ENCODE data around the gene GBX1.

Gene GBX1

DNA sequence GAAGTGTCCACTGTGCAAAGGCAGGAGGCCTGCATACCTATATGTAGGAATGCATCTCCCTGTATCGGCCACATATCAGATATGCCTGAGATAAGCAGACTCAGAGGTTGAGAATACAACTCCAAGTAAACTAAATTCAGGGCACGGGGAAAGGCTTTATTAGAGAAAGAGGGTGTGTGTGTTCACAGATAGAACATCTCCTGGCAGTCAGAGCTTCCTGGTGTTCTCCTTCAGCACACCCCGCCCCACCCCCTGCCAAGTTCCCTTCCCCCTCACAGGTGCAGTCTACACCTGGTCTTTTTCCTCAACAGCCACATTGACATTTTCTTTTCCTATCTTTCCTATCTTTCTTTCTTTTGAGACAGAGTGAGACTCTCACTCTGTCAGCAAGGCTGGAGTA lies 17.1 kb downstream of the GBX1 start:
- in situ Hi-C loops (cut with MboI; ENCODE audit: low pct_unique_long_range_greater_than_20kb, low sequenced_read_pairs, unreplicated experiment), result no loop called here
- TF ChIP-seq, protein P1, sequence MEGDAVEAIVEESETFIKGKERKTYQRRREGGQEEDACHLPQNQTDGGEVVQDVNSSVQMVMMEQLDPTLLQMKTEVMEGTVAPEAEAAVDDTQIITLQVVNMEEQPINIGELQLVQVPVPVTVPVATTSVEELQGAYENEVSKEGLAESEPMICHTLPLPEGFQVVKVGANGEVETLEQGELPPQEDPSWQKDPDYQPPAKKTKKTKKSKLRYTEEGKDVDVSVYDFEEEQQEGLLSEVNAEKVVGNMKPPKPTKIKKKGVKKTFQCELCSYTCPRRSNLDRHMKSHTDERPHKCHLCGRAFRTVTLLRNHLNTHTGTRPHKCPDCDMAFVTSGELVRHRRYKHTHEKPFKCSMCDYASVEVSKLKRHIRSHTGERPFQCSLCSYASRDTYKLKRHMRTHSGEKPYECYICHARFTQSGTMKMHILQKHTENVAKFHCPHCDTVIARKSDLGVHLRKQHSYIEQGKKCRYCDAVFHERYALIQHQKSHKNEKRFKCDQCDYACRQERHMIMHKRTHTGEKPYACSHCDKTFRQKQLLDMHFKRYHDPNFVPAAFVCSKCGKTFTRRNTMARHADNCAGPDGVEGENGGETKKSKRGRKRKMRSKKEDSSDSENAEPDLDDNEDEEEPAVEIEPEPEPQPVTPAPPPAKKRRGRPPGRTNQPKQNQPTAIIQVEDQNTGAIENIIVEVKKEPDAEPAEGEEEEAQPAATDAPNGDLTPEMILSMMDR (IDR thresholded peaks at IDR 0.05; ENCODE audit: extremely low read depth, insufficient read depth, missing control alignments), result no peak
- DNase-seq (ENCODE audit: low spot score), result no peak

DNA sequence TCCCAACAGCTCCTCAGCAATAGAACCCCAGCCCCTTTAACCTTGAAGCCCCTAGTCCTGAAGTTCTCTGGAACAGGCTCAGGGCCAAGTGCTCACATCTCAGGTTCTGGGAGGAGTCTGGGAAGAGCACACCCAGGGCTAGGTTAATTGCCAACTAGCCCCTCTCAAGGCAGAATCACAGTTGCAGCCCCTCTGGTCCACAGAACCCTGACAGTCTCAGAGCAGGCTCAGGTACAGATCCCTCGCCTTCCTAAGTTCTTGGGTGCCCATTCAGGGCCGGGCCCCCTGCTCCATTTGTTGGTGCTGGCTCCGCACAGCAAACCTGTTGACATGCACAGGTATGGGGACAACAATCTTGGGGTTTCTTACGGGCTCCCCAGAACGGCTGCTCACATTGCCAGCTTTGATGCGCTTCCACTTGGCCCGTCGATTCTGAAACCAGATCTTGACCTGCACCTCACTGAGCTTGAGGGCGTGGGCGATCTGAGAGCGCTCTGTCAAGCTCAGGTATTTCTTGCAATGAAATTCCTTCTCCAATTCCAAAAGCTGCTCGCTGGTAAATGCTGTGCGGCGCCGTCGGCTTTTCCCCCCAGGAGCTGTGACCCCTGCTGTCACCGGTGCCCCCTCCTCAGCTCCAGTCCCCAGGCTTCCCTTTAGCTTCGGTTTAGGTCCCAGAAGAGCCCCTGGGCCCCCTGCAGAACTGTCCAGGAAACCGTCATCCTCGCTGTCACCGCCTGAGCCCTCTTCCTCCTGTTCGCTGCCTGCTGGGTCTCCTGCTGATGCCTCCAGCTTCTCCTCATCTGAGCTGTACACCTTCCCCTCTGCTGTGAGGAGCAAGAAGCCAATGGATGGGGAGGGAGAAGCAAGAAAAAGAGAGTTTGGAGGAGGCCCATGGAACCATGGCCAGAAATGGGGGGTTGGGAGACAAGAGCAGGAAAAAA lies 18.9 kb downstream of the GBX1 start:
- TF ChIP-seq, protein P1 (IDR thresholded peaks at IDR 0.05; ENCODE audit: extremely low read depth, insufficient read depth, missing control alignments), result no peak
- in situ Hi-C loops (cut with MboI; ENCODE audit: low pct_unique_long_range_greater_than_20kb, low sequenced_read_pairs, unreplicated experiment), result no loop called here
- DNase-seq (ENCODE audit: low spot score), result no peak

DNA sequence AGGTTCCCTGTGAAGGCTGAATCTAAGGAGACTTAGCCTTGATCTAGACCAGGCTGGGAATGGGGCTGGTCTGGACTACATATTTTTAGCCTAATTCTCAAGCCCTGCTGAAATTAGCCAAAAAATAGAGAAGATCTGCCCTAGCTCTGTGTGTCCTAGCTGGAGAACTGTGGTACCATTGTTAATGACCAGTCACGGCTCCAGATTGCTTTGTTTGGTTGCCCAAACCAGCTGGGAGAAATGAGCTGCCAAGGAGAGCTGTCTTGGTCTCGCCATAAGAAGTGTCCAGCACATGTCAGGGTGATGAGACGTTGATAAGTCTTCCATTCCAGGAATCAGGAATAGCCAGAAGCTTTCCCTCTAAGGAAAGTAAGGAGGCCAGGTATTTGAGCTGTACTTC lies 20.7 kb downstream of the GBX1 start:
- in situ Hi-C loops (cut with MboI; ENCODE audit: low pct_unique_long_range_greater_than_20kb, low sequenced_read_pairs, unreplicated experiment), result no loop called here
- TF ChIP-seq, protein P1 (IDR thresholded peaks at IDR 0.05; ENCODE audit: extremely low read depth, insufficient read depth, missing control alignments), result no peak
- DNase-seq (ENCODE audit: low spot score), result no peak

DNA sequence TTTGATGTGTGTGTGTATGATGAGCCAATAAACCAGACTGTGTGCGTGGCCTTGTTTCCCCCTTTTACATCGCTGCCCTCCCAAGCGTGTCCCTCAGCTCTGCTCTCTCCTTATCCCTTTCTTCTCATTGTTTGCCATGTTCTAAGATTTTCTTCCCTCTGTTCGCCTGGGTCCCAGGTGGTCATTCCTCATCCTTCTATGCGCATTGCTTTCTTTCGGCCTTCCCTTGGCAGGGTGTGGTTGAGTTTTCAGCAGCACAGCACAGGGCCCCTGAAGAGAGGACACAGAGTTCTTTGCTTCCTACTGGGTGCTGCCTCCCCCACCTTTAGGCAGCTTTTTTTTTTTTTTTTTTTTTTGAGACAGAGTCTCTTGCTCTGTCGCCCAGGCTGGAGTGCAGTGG lies 23.1 kb downstream of the GBX1 start:
- TF ChIP-seq, protein P1 (IDR thresholded peaks at IDR 0.05; ENCODE audit: extremely low read depth, insufficient read depth, missing control alignments), result no peak
- in situ Hi-C loops (cut with MboI; ENCODE audit: low pct_unique_long_range_greater_than_20kb, low sequenced_read_pairs, unreplicated experiment), result no loop called here
- no peak for DNase-seq (ENCODE audit: low spot score)

DNA sequence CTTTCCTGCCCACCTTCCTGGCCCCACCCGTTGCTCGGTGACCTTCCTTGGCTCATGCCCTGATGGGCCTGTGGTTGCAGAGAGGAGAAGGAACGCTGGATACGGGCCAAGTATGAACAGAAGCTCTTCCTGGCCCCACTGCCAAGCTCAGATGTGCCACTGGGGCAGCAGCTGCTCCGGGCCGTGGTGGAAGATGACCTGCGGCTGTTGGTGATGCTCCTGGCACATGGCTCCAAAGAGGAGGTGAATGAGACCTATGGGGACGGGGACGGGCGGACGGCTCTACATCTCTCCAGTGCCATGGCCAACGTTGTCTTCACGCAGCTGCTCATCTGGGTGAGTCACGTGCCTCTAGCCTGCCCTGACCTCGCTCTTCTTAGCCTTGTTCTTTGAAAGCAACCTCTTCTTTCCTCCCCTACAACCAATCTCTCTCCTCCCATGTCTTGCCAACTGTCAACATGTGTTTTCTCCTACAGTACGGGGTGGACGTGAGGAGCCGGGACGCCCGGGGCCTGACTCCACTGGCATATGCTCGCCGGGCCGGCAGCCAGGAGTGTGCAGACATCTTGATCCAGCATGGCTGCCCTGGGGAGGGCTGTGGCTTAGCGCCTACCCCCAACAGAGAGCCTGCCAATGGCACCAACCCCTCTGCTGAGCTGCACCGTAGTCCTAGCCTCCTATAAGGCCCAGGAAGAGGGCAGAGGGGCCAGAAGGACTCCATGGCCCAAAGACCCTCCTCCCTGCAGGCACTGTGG lies 24.1 kb downstream of the GBX1 start:
- in situ Hi-C loops (cut with MboI; ENCODE audit: low pct_unique_long_range_greater_than_20kb, low sequenced_read_pairs, unreplicated experiment), result no loop called here
- no peak for DNase-seq (ENCODE audit: low spot score)
- TF ChIP-seq, protein P1 (IDR thresholded peaks at IDR 0.05; ENCODE audit: extremely low read depth, insufficient read depth, missing control alignments), result no peak

DNA sequence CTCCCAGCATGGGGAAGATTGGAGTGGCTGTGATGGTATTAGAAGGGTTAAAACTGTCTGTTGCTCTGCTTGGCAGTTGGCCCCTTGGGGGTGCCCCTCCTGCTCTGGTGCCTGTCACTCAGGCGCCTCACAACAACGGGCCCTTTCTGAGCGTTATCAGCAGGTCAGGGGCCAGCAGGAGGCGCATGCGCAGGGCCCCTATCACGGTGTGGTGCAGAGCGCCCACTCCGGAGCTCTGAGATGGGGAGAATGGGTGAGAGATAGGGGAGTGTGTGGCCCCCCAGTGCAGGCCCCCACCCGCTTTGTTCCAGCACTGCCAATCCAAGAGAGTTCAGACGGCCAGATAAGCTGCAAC lies 24.8 kb downstream of the GBX1 start:
- no peak for DNase-seq (ENCODE audit: low spot score)
- TF ChIP-seq, protein P1 (IDR thresholded peaks at IDR 0.05; ENCODE audit: extremely low read depth, insufficient read depth, missing control alignments), result no peak

More for the DNA sequence above, 24.8 kb downstream of the GBX1 start:
- in situ Hi-C loops (cut with MboI; ENCODE audit: low pct_unique_long_range_greater_than_20kb, low sequenced_read_pairs, unreplicated experiment), result no loop called here

Data from GM13977 (cell line).